Sigmoid colon (tissue), 3 donors: ENCODE results near the gene THOC2.

ENCODE experiments used
- POLR2A ChIP-seq, 2 donors: fragments of 450-650 bp; IDR thresholded peaks; one replicate each; pipeline ENCODE4 v1.6.1; 2016; ENCODE audit warnings: antibody characterized with exemption in 2 of 2, mild to moderate bottlenecking in 2 of 2, moderate library complexity in 2 of 2
- TF ChIP-seq, protein P1 (sequence below), 4 experiments: fragments of 450-650 bp in 3 of 4; fragments of 200-600 bp in 1 of 4; IDR thresholded peaks; one replicate each; pipeline ENCODE4 v1.5.1; 2016 to 2019; ENCODE audit warnings: antibody characterized with exemption in 4 of 4, mild to moderate bottlenecking in 3 of 4, moderate library complexity in 2 of 4

DNA sequence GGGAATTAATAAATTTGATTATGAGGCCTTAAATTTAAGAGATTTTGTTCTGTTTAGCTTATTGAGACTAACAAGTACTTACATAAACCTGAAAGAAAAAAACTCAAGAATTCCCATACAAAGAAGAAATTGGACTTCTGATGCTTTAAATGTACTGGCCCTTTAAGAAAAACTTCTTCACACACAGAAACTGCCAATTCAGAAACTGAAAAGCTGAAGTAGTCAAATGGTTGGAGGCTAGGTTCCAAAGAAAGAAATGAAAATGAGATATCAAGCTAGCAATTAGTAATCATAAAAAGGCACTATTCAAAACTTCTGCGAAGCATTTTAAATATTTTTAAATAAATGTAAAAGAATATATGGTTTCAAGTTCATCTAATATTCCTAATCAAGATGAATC, 151.3 kb downstream of the THOC2 start:
- TF ChIP-seq, protein P1, sequence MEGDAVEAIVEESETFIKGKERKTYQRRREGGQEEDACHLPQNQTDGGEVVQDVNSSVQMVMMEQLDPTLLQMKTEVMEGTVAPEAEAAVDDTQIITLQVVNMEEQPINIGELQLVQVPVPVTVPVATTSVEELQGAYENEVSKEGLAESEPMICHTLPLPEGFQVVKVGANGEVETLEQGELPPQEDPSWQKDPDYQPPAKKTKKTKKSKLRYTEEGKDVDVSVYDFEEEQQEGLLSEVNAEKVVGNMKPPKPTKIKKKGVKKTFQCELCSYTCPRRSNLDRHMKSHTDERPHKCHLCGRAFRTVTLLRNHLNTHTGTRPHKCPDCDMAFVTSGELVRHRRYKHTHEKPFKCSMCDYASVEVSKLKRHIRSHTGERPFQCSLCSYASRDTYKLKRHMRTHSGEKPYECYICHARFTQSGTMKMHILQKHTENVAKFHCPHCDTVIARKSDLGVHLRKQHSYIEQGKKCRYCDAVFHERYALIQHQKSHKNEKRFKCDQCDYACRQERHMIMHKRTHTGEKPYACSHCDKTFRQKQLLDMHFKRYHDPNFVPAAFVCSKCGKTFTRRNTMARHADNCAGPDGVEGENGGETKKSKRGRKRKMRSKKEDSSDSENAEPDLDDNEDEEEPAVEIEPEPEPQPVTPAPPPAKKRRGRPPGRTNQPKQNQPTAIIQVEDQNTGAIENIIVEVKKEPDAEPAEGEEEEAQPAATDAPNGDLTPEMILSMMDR (IDR thresholded peaks at IDR 0.05) = no peak
- TF ChIP-seq POLR2A (IDR thresholded peaks at IDR 0.05) = no peak
